Endothelial cell of umbilical vein (primary cell): Measurements from ENCODE around the gene RAD18. TPM values are rescaled to one million over a fixed set of nuclear protein-coding genes. Genes with fewer than 3 reads are reported as not detected.

Source experiments
- BruUV-seq: library from RNA; stranded (reverse); fragments of 400-500 nt; replicated peaks from 2 replicates; lab custom pipeline; 2021; lab: Mats Ljungman, UMichigan
- CTCF ChIA-PET: fragments of 300-600, 350-600 bp; sonication (Branson Sonifier 250); formaldehyde crosslinking; loops from one replicate; lab custom pipeline; 2021; ENCODE audit warnings: antibody characterized with exemption, inconsistent platforms; lab: Charles Lee
- POLR2A ChIA-PET: fragments of 300-600, 350-600 bp; sonication (Branson Sonifier 250); formaldehyde crosslinking; loops from one replicate; lab custom pipeline; 2021; ENCODE audit warnings: antibody characterized with exemption, inconsistent platforms; lab: Charles Lee
- DNase-seq: peaks from one replicate; pipeline ENCODE4 v3.0.0-alpha.2; 2011; ENCODE audit warnings: low read depth, low spot score
- FAIRE-seq: peaks from 2 replicates; lab custom pipeline; 2011; peaks lifted over from hg19 to GRCh38; lab: Jason Lieb, UNC
- H2AFZ ChIP-seq: 2 replicates; pipeline ENCODE4 v1.6.0; 2012; ENCODE audit warnings: low read depth, low read length, control low read depth, inconsistent platforms
- H3K27ac ChIP-seq: 2 replicates; pipeline ENCODE4 v1.5.1; 2011; ENCODE audit warnings: low read depth, mild to moderate bottlenecking, control low read depth, low read length, moderate library complexity; ENCODE audit not compliant: insufficient read depth
- H3K27me3 ChIP-seq, 2 experiments: 2 replicates each; pipeline versions ENCODE4 v1.6.0 to v1.6.1; 2011; ENCODE audit warnings: low read length in 2 of 2, mixed read lengths in 1 of 2; ENCODE audit not compliant: control insufficient read depth in 2 of 2, insufficient read depth in 2 of 2
- H3K36me3 ChIP-seq, 2 experiments: 2 replicates in 1 of 2; 3 replicates in 1 of 2; pipeline ENCODE4 v1.5.1; 2011; ENCODE audit warnings: low read length in 2 of 2, mild to moderate bottlenecking in 1 of 2, moderate library complexity in 1 of 2; ENCODE audit not compliant: control insufficient read depth in 2 of 2, insufficient read depth in 2 of 2; ENCODE audit errors: extremely low read depth in 1 of 2
- H3K4me1 ChIP-seq: 3 replicates; pipeline ENCODE4 v1.5.1; 2011; ENCODE audit warnings: mild to moderate bottlenecking, low read length; ENCODE audit not compliant: control insufficient read depth, insufficient read depth; ENCODE audit errors: extremely low read depth
- H3K4me2 ChIP-seq: 2 replicates; pipeline ENCODE4 v1.6.1; 2011; ENCODE audit warnings: low read length, control low read depth, mixed read lengths; ENCODE audit not compliant: insufficient read depth
- H3K4me3 ChIP-seq, 3 experiments: fragments of 200-600 bp in 1 of 3; sonication (generic), shearing (Covaris generic) in 1 of 3; replicated peaks in 1 of 3; 2 replicates each; pipeline ENCODE4 v1.5.1; 2011 to 2016; ENCODE audit warnings: control low read depth in 3 of 3, low read length in 3 of 3, mild to moderate bottlenecking in 2 of 3, inconsistent platforms in 1 of 3, low read depth in 1 of 3, moderate library complexity in 1 of 3; ENCODE audit not compliant: insufficient read depth in 1 of 3
- H3K79me2 ChIP-seq: 2 replicates; pipeline ENCODE4 v1.6.0; 2012; ENCODE audit warnings: low read length, inconsistent platforms; ENCODE audit not compliant: control insufficient read depth, insufficient read depth
- H3K9ac ChIP-seq: replicated peaks from 2 replicates; pipeline ENCODE3; 2011; ENCODE audit warnings: low read length, control low read depth; ENCODE audit not compliant: insufficient read depth; ENCODE audit errors: extremely low read depth
- H3K9me1 ChIP-seq: replicated peaks from 3 replicates; pipeline ENCODE4 v1.6.0; 2011; ENCODE audit warnings: mild to moderate bottlenecking, low read length; ENCODE audit not compliant: control insufficient read depth, insufficient read depth; ENCODE audit errors: extremely low read depth
- H3K9me3 ChIP-seq: replicated peaks from 2 replicates; pipeline ENCODE4 v1.5.1; 2012; ENCODE audit warnings: low read length, inconsistent platforms; ENCODE audit not compliant: control insufficient read depth, insufficient read depth
- H4K20me1 ChIP-seq: replicated peaks from 2 replicates; pipeline ENCODE3; 2011; ENCODE audit warnings: mild to moderate bottlenecking, low read length; ENCODE audit not compliant: control insufficient read depth, insufficient read depth; ENCODE audit errors: extremely low read depth
- CTCF ChIP-seq, 2 donors: IDR thresholded peaks; 1 replicate in 1 of 2; 2 replicates in 1 of 2; pipeline ENCODE4 v1.5.1; 2011; ENCODE audit warnings: low read length in 2 of 2, mild to moderate bottlenecking in 2 of 2, moderate library complexity in 2 of 2, control low read depth in 1 of 2, inconsistent platforms in 1 of 2, low read depth in 1 of 2; ENCODE audit not compliant: insufficient read depth in 1 of 2; ENCODE audit errors: extremely low read depth in 1 of 2
- EZH2 ChIP-seq: IDR thresholded peaks from 2 replicates; pipeline ENCODE4 v1.6.1; 2012; ENCODE audit warnings: borderline replicate concordance, low read depth, mild to moderate bottlenecking, moderate library complexity, low read length, inconsistent platforms; ENCODE audit not compliant: severe bottlenecking
- FOS ChIP-seq: IDR thresholded peaks from 2 replicates; pipeline ENCODE4 v1.6.1; 2011; ENCODE audit warnings: mild to moderate bottlenecking, low read length, moderate library complexity, borderline replicate concordance; ENCODE audit not compliant: insufficient read depth
- JUN ChIP-seq: IDR thresholded peaks from 2 replicates; pipeline ENCODE4 v1.6.1; 2011; ENCODE audit warnings: borderline replicate concordance, low read depth; ENCODE audit not compliant: insufficient read length, insufficient read depth
- MYC ChIP-seq: IDR thresholded peaks from one replicate; pipeline ENCODE4 v1.6.1; 2011; ENCODE audit warnings: mild to moderate bottlenecking, low read depth, low read length
- POLR2A ChIP-seq: IDR thresholded peaks from 2 replicates; pipeline ENCODE4 v1.6.1; 2012; ENCODE audit warnings: low read depth, mild to moderate bottlenecking, control low read depth, low read length
- POLR2AphosphoS5 ChIP-seq: IDR thresholded peaks from 2 replicates; pipeline ENCODE4 v1.6.1; 2012; ENCODE audit warnings: low read depth, mild to moderate bottlenecking, control low read depth, low read length, moderate library complexity; ENCODE audit not compliant: insufficient read depth
- dilution Hi-C: fragments of 300-500 bp; cut with MboI; formaldehyde crosslinking; loops from one replicate; pipeline ENCODE4 v1.15.0; 2019; ENCODE audit warnings: low sequenced_read_pairs; ENCODE audit not compliant: extremely low pct_ligation_motif_present
- intact Hi-C: fragments of 100-400 bp; cut with micrococcal nuclease; formaldehyde crosslinking; loops from one replicate; pipeline ENCODE4 v1.10.0; 2022
- polyA plus RNA-seq, 4 experiments: library from polyadenylated mRNA; depleted of rRNA in 3 of 4; stranded (reverse) in 3 of 4; unstranded in 1 of 4; fragments of >200 nt; gene quantifications; 2 replicates each; pipeline versions ENCODE4 v1.2.1 to v1.2.3, GENCODE V29; 2011 to 2012; ENCODE audit warnings: missing spikeins in 1 of 4
- total RNA-seq: library from RNA; stranded (reverse); gene quantifications from 2 replicates; pipeline ENCODE4 v1.2.3, GENCODE V29; 2021

Gene RAD18
- total and polyA plus RNA-seq, 2 donors (not counting 3 experiments of a cell fraction or from before 2014, with no cell fraction given): 7.9 to 23.8 TPM

GRCh38 chr3:8891774-8892173 is 71.5 kb downstream of the RAD18 start:
- DNase-seq (no peak), FAIRE-seq (no peak)
- no peaks in the 10 kb centered on the region for H3K9me3 ChIP-seq
- H4K20me1 ChIP-seq: no peaks in the 10 kb centered on the region
- no TSS peak for BruUV-seq
- H3K4me1 ChIP-seq: no peaks in the 10 kb centered on the region
- H3K27me3 ChIP-seq: no peaks in the 10 kb centered on the region
- intact Hi-C loops: no loop called here
- ChIA-PET CTCF (interaction anchor here (1.1 to 1.7 kb wide), 2 partner anchors 11 to 122 kb away, joined by 3 to 7 read pairs; partner anchors contain the start of gene OXTR), POLR2A (no interaction called here)
- H3K27ac ChIP-seq: no peak overlapping the region
- no peak overlapping the region for H3K4me3 ChIP-seq
- no peak overlapping the region for H3K4me2 ChIP-seq
- no peak overlapping the region for H2AFZ ChIP-seq
- H3K9ac ChIP-seq: no peak overlapping the region
- no peaks in the 10 kb centered on the region for H3K36me3 ChIP-seq
- no peaks in the 10 kb centered on the region for H3K9me1 ChIP-seq
- no peak for TF ChIP-seq POLR2A
- no peaks in the 10 kb centered on the region for H3K79me2 ChIP-seq
- dilution Hi-C loops: no loop called here

- FAIRE-seq (no peak), DNase-seq (no peak)
- no peak for TF ChIP-seq POLR2AphosphoS5
- TF ChIP-seq JUN: no peak
- TF ChIP-seq MYC: no peak
- no peak for TF ChIP-seq FOS
- no peak for TF ChIP-seq CTCF (IDR thresholded peaks at IDR 0.05; ENCODE audit: extremely low read depth in 1 of 2, insufficient read depth in 1 of 2, low read depth in 1 of 2, low read length in 2 of 2)
- TF ChIP-seq EZH2: no peak
- Histone ChIP-seq H2AFZ (no peak overlapping the region), H3K79me2 (no peaks in the 10 kb centered on the region), H3K4me2 (no peak overlapping the region), H3K9me3 (no peaks in the 10 kb centered on the region), H3K9me1 (no peaks in the 10 kb centered on the region), H3K9ac (no peak overlapping the region), H3K4me3 (no peak overlapping the region), H3K36me3 (no peaks in the 10 kb centered on the region), H3K27ac (no peak overlapping the region), H3K4me1 (no peaks in the 10 kb centered on the region), H4K20me1 (no peaks in the 10 kb centered on the region), H3K27me3 (no peaks in the 10 kb centered on the region)
- no TSS peak for BruUV-seq
- ChIA-PET CTCF (interaction anchor here (1.7 kb wide), 1 partner anchor 122 kb away, joined by 7 read pairs; the partner anchor contains the start of gene OXTR), POLR2A (no interaction called here)
- intact Hi-C loops (no loop called here), dilution Hi-C loops (no loop called here)
Observed at GRCh38 chr3:8891303-8891702, 72.0 kb downstream of the RAD18 start.
